Testis (tissue), 2 donors: ENCODE results near the gene FOXL2.

Experiments used
- POLR2A ChIP-seq: fragments of 450-650 bp; IDR thresholded peaks from one replicate; pipeline ENCODE4 v1.6.1; 2017; ENCODE audit warnings: antibody characterized with exemption, mild to moderate bottlenecking, moderate library complexity
- TF ChIP-seq, protein P1 (sequence below), 3 experiments: fragments of 450-650 bp in 2 of 3; fragments of 200-600 bp in 1 of 3; sonication (generic) in 1 of 3; IDR thresholded peaks; one replicate each; pipeline ENCODE4 v1.5.1; 2016 to 2019; ENCODE audit warnings: antibody characterized with exemption in 3 of 3, mild to moderate bottlenecking in 2 of 3, moderate library complexity in 1 of 3

DNA sequence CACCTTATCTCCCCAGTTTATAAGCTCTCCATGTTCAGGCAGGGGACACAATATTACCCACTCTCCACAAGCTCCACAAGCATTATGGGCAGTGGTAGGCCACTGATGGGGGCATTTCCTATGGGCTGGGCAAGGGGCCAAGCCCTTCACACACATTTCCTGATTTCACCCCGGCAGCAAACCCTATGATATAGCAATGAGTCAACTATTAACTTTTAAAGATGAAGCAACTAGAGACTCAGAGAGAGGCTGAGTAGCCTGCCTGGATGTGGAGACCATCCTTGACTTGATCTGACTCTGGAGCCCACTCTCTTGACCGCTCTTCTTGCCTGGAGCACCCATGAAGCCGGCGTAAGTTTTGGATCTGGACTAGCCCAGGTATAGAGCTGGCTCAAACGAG lies 27.5 kb upstream of the FOXL2 start:
- TF ChIP-seq, protein P1, sequence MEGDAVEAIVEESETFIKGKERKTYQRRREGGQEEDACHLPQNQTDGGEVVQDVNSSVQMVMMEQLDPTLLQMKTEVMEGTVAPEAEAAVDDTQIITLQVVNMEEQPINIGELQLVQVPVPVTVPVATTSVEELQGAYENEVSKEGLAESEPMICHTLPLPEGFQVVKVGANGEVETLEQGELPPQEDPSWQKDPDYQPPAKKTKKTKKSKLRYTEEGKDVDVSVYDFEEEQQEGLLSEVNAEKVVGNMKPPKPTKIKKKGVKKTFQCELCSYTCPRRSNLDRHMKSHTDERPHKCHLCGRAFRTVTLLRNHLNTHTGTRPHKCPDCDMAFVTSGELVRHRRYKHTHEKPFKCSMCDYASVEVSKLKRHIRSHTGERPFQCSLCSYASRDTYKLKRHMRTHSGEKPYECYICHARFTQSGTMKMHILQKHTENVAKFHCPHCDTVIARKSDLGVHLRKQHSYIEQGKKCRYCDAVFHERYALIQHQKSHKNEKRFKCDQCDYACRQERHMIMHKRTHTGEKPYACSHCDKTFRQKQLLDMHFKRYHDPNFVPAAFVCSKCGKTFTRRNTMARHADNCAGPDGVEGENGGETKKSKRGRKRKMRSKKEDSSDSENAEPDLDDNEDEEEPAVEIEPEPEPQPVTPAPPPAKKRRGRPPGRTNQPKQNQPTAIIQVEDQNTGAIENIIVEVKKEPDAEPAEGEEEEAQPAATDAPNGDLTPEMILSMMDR (IDR thresholded peaks at IDR 0.05): no peak
- no peak for TF ChIP-seq POLR2A
